ENCODE results near the gene ZNF319. TPM values are rescaled to one million over a fixed set of nuclear protein-coding genes. Genes with fewer than 3 reads are reported as not detected.

ZNF319 gene
- total and polyA plus RNA-seq, 2 of the 4 experiments (the other 2 are of a cell fraction): 0.90 to 6.3 TPM

GRCh38 chr16:58030136-58030840 is 29.8 kb upstream of the ZNF319 start:
- in situ Hi-C loops (cut with MboI; ENCODE audit: low sequenced_read_pairs): no loop called here
- no peak overlapping the region for H2BK5ac ChIP-seq (ENCODE audit: low read depth, low read length, poor library complexity, severe bottlenecking)

More at GRCh38 chr16:58030136-58030840, 29.8 kb upstream of the ZNF319 start:
- Histone ChIP-seq H3K4me2 (ENCODE audit: low read depth, low read length) (no peak overlapping the region), H3K14ac (replicated peaks; ENCODE audit: low read depth, low read length) (no peak overlapping the region), H4K5ac (ENCODE audit: low read depth, low read length) (no peak overlapping the region), H3K23ac (ENCODE audit: low read depth, low read length) (no peak overlapping the region), H3K4ac (ENCODE audit: low read depth, low read length) (no peak overlapping the region), H3K79me1 (ENCODE audit: low read depth in 1 of 2, low read length in 2 of 2) (no peaks in the 10 kb centered on the region), H3K27ac (ENCODE audit: insufficient read depth, low read length) (no peak overlapping the region), H4K20me1 (ENCODE audit: insufficient read depth, low read length) (no peaks in the 10 kb centered on the region; the same call in 1 of the 2 replicates), H2AK5ac (ENCODE audit: low read depth, low read length) (no peak overlapping the region), H2AFZ (replicated peaks; ENCODE audit: low read length, poor library complexity) (no peak overlapping the region), H2BK15ac (ENCODE audit: low read depth, low read length) (no peak overlapping the region), H3K9me1 (ENCODE audit: insufficient read depth, low read length) (no peaks in the 10 kb centered on the region), H2AK9ac (replicated peaks; ENCODE audit: low read depth, low read length, poor library complexity) (no peak overlapping the region), H3K18ac (ENCODE audit: low read depth, low read length) (no peak overlapping the region), H3K9ac (ENCODE audit: low read depth, low read length) (no peak overlapping the region), H4K91ac (ENCODE audit: insufficient read depth, low read depth, low read length) (no peak overlapping the region), H2BK20ac (ENCODE audit: low read depth, low read length) (no peak overlapping the region), H2BK120ac (ENCODE audit: low read depth, low read length) (no peak overlapping the region), H3K27me3 (ENCODE audit: control insufficient read depth, insufficient read depth, low read length) (peaks cover 37% of the 10 kb centered on the region), H3K4me3 (ENCODE audit: insufficient read depth, low read depth, low read length) (no peak overlapping the region), H3K56ac (ENCODE audit: extremely low read depth, insufficient read depth, low read length) (no peak overlapping the region), H4K8ac (ENCODE audit: low read depth in 2 of 2, low read length in 2 of 2) (no peak overlapping the region), H3K4me1 (ENCODE audit: control insufficient read depth, insufficient read depth, low read length) (peaks cover 2% of the 10 kb centered on the region; the same call in 1 of the 2 replicates), H3K9me3 (ENCODE audit: control insufficient read depth, insufficient read depth, low read length) (no peaks in the 10 kb centered on the region), H3K36me3 (ENCODE audit: control insufficient read depth, insufficient read depth, low read length) (no peaks in the 10 kb centered on the region)
- no TSS peak for BruUV-seq (replicated peaks)
- no peak for ATAC-seq (ENCODE audit: low read depth)
- intact Hi-C loops (cut with micrococcal nuclease): no loop called here
- ChIA-PET POLR2A (ENCODE audit: unreplicated experiment) (no interaction called here), CTCF (interaction anchor here (1.8 kb wide), 1 partner anchor 91 kb away, joined by 5 read pairs; no protein-coding TSS in a partner anchor)
- DNase-seq: no peak
- WGBS, 2 experiments (ENCODE audit: extremely low coverage in 2 of 2, insufficient read length in 1 of 2): 62% methylated on average over 4 of the region's 11 CpGs; no CpG with 5 or more reads in 1 of the 2 experiments
- no peak for TF ChIP-seq RFX5 (IDR thresholded peaks at IDR 0.05; ENCODE audit: low read depth, low read length)
- no peak for TF ChIP-seq RCOR1 (IDR thresholded peaks at IDR 0.05; ENCODE audit: insufficient replicate concordance, low read length)
- TF ChIP-seq MAZ (IDR thresholded peaks at IDR 0.05; ENCODE audit: borderline replicate concordance, low read depth, low read length): no peak
- TF ChIP-seq, protein P1, sequence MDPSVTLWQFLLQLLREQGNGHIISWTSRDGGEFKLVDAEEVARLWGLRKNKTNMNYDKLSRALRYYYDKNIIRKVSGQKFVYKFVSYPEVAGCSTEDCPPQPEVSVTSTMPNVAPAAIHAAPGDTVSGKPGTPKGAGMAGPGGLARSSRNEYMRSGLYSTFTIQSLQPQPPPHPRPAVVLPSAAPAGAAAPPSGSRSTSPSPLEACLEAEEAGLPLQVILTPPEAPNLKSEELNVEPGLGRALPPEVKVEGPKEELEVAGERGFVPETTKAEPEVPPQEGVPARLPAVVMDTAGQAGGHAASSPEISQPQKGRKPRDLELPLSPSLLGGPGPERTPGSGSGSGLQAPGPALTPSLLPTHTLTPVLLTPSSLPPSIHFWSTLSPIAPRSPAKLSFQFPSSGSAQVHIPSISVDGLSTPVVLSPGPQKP (IDR thresholded peaks at IDR 0.05; ENCODE audit: borderline replicate concordance, low read depth, low read length): no peak
- TF ChIP-seq SMC3 (IDR thresholded peaks at IDR 0.05; ENCODE audit: low read depth, low read length): no peak
- TF ChIP-seq MXI1 (IDR thresholded peaks at IDR 0.05; ENCODE audit: borderline replicate concordance, low read depth, low read length): no peak
- TF ChIP-seq NFE2L2 (IDR thresholded peaks at IDR 0.05; ENCODE audit: low read depth, low read length): no peak
- TF ChIP-seq USF2 (IDR thresholded peaks at IDR 0.05; ENCODE audit: low read depth, low read length): no peak
- no peak for TF ChIP-seq CHD1 (IDR thresholded peaks at IDR 0.05; ENCODE audit: low read depth, low read length)
- no peak for TF ChIP-seq POLR2A (IDR thresholded peaks at IDR 0.05; ENCODE audit: low read depth, low read length)
- TF ChIP-seq MAFK (IDR thresholded peaks at IDR 0.05; ENCODE audit: low read depth, low read length): no peak
- no peak for TF ChIP-seq RAD21 (IDR thresholded peaks at IDR 0.05; ENCODE audit: low read length)
- TF ChIP-seq BHLHE40 (IDR thresholded peaks at IDR 0.05; ENCODE audit: low read depth, low read length): no peak
- TF ChIP-seq, protein P2, sequence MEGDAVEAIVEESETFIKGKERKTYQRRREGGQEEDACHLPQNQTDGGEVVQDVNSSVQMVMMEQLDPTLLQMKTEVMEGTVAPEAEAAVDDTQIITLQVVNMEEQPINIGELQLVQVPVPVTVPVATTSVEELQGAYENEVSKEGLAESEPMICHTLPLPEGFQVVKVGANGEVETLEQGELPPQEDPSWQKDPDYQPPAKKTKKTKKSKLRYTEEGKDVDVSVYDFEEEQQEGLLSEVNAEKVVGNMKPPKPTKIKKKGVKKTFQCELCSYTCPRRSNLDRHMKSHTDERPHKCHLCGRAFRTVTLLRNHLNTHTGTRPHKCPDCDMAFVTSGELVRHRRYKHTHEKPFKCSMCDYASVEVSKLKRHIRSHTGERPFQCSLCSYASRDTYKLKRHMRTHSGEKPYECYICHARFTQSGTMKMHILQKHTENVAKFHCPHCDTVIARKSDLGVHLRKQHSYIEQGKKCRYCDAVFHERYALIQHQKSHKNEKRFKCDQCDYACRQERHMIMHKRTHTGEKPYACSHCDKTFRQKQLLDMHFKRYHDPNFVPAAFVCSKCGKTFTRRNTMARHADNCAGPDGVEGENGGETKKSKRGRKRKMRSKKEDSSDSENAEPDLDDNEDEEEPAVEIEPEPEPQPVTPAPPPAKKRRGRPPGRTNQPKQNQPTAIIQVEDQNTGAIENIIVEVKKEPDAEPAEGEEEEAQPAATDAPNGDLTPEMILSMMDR (conservative IDR thresholded peaks at IDR 0.05; ENCODE audit: low read depth, low read length): no peak
- TF ChIP-seq CEBPB (IDR thresholded peaks at IDR 0.05; ENCODE audit: low read depth, low read length): no peak
- no peak for TF ChIP-seq FOS (IDR thresholded peaks at IDR 0.05; ENCODE audit: low read depth, low read length)
- dilution Hi-C loops (cut with HindIII; ENCODE audit: low sequenced_read_pairs, unreplicated experiment): no loop called here
